GM10266 (cell line): ENCODE data around the gene SH3GLB1.

ENCODE experiments used
- DNase-seq: peaks from one replicate; pipeline ENCODE4 v3.0.0; 2012; ENCODE audit errors: extremely low spot score
- CTCF ChIP-seq: IDR thresholded peaks from 2 replicates; pipeline ENCODE4 v1.5.1; 2012; ENCODE audit warnings: mild to moderate bottlenecking, low read depth; ENCODE audit not compliant: control insufficient read depth, insufficient read depth; ENCODE audit errors: missing control alignments

SH3GLB1 gene

GRCh38 chr1:86739648-86740509 lies 35.5 kb downstream of the SH3GLB1 start:
- no peak for TF ChIP-seq CTCF
- DNase-seq = no peak

- peak; percentile 25 for TF ChIP-seq CTCF
Observed at GRCh38 chr1:86741947-86742572, 37.7 kb downstream of the SH3GLB1 start.

GRCh38 chr1:86747304-86747703 lies 42.9 kb downstream of the SH3GLB1 start:
- DNase-seq = no peak
- no peak for TF ChIP-seq CTCF

More at GRCh38 chr1:86741947-86742572, 37.7 kb downstream of the SH3GLB1 start:
- peak; percentile 15 for DNase-seq

GRCh38 chr1:86748622-86749373 lies 44.4 kb downstream of the SH3GLB1 start:
- no peak for DNase-seq
- TF ChIP-seq CTCF = no peak

GRCh38 chr1:86750076-86750475 lies 45.7 kb downstream of the SH3GLB1 start:
- no peak for DNase-seq
- TF ChIP-seq CTCF = no peak

GRCh38 chr1:86750530-86750929 lies 46.2 kb downstream of the SH3GLB1 start:
- no peak for TF ChIP-seq CTCF
- DNase-seq = no peak

GRCh38 chr1:86751923-86752322 lies 47.5 kb downstream of the SH3GLB1 start:
- no peak for TF ChIP-seq CTCF
- DNase-seq = no peak
